ENCODE results near the gene MEF2C. TPM values are rescaled to one million over a fixed set of nuclear protein-coding genes. Genes with fewer than 3 reads are reported as not detected.

MEF2C gene
- total and polyA plus RNA-seq, 2 experiments from 2014 or later, result 0.97 to 1.6 TPM

DNA sequence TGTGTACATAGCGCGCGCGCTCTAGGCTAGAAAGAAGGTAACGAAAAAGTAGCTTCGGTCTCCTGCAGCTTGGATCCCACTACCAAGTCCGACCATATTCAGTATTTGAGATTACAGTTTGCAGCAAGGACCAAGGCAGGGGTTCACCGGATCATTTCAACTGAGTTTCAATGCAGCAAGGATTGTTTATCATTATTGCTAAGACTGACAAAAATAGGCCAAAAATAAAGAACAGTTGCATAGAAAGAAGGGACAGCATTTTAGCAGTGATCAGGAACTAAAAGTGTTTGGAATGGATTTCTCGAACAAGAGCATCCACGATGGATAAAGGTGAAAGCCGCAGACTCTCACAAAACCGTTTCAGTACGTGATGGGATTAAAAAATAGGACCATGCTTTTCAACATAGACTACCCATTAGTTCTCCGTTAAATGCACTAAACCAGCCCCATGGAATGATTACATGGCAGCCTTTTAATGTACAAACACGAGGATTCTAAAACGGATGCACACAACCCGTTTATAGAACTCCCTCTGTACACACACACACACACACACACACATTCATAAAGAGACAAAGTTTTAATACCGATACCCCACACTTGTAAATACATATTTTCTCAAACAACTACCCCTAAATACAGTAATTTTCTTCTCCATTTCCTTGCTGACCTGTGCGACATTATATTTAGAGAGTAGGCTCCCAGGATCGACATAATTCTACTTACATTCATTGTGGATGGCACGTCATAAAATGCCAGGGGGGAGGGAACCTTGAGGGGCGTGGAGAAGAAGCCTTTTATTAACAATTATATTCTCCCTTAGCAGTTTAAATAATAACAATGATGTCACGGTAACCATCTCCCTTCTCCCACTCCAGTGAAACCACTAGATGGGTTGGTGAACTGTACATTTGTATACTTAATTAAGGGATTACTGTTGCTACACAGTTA lies 197.1 kb downstream of the MEF2C start:
- peaks cover 12% of the 10 kb centered on the region for H4K20me1 ChIP-seq (replicated peaks; ENCODE audit: insufficient read depth)

DNA sequence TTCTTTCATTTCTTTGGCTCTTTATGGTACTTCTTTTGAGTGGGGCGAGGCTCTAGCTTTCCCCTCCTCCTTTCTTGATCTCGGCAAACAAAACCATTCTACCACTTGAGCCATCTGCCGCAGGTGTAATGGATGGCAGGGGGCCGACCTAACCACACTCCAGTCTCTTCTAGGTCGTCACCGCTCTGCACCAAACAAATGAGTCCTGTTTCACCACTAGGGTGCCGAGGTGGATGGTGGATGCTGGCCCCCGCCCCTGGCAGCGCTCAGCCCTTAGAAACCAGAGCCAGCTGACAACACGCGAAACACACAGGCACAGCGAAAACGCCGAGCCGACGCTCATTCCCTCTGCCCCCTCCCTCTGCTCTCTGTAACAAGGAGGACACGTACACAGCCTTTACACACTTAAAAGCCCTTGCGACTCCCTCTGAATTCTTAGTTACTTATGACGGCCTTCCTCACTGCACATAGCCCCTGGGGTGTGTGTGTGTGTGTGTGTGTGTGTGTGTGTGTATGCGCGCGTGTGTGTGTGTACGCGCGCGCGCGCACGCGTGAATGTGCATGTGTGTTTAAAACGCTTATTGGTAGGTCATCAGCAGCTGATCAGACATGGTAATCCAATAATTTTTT lies 199.4 kb downstream of the MEF2C start:
- peak; percentile 90 for DNase-seq (ENCODE audit: low spot score)
- peaks cover 98% of the 10 kb centered on the region for H3K27me3 Mint-ChIP-seq (ENCODE audit: insufficient read depth, low read depth, poor library complexity)

More for the DNA sequence above, 197.1 kb downstream of the MEF2C start:
- Mint-ChIP-seq H3K27ac (no peak overlapping the region), H3K4me3 (peak overlapping the region; percentile 71), H3K9me3 (no peaks in the 10 kb centered on the region; the same call in 2 of the 3 replicates), H3K4me1 (peaks cover 63% of the 10 kb centered on the region), H3K27me3 (ENCODE audit: insufficient read depth, low read depth, poor library complexity) (peaks cover 99% of the 10 kb centered on the region), H3K36me3 (ENCODE audit: low read depth) (no peaks in the 10 kb centered on the region)
- ATAC-seq (no peak), DNase-seq (ENCODE audit: low spot score) (peak; percentile 2)
- peak overlapping the region; percentile 60 for H3K4me3 ChIP-seq
- H3K4me1 ChIP-seq (ENCODE audit: insufficient read depth), result peaks cover 75% of the 10 kb centered on the region
- H3K27me3 ChIP-seq (ENCODE audit: insufficient read depth), result peaks cover 100% of the 10 kb centered on the region
- H3F3A ChIP-seq (replicated peaks; ENCODE audit: low read depth), result peaks cover 24% of the 10 kb centered on the region
- H2AFZ ChIP-seq, result no peak overlapping the region; the same call in 1 of the 2 replicates
- H3K4me2 ChIP-seq, result peak overlapping the region; percentile 86
- H3K27ac ChIP-seq (ENCODE audit: low read depth), result no peak overlapping the region
- TF ChIP-seq CREB1 (CRISPR knock-in tag; IDR thresholded peaks at IDR 0.05; ENCODE audit: low read depth) (no peak), EZH2 (IDR thresholded peaks at IDR 0.05; ENCODE audit: low read depth, unreplicated experiment) (peak; percentile 90)
- H3K36me3 ChIP-seq (ENCODE audit: insufficient read depth), result no peaks in the 10 kb centered on the region
- H3K9me2 ChIP-seq (ENCODE audit: insufficient read depth), result no peaks in the 10 kb centered on the region
- H3K79me2 ChIP-seq (replicated peaks; ENCODE audit: insufficient read depth), result no peaks in the 10 kb centered on the region

More for the DNA sequence above, 199.4 kb downstream of the MEF2C start:
- peak overlapping the region; percentile 86 for H3K4me2 ChIP-seq
- no peaks in the 10 kb centered on the region for H3K79me2 ChIP-seq (replicated peaks; ENCODE audit: insufficient read depth)
- ATAC-seq, result peak; percentile 47
- no peak overlapping the region for H2AFZ ChIP-seq
- Mint-ChIP-seq H3K9me3 (no peaks in the 10 kb centered on the region; the same call in 2 of the 3 replicates), H3K27ac (no peak overlapping the region), H3K4me1 (peaks cover 57% of the 10 kb centered on the region), H3K36me3 (ENCODE audit: low read depth) (no peaks in the 10 kb centered on the region), H3K4me3 (peak overlapping the region; percentile 71)
- peaks cover 73% of the 10 kb centered on the region for H3K4me1 ChIP-seq (ENCODE audit: insufficient read depth)
- TF ChIP-seq EZH2 (IDR thresholded peaks at IDR 0.05; ENCODE audit: low read depth, unreplicated experiment) (peak; percentile 57), ZNF114 (CRISPR knock-in tag; IDR thresholded peaks at IDR 0.05) (no peak), EZH2phosphoT487 (IDR thresholded peaks at IDR 0.05; ENCODE audit: unreplicated experiment) (no peak), NANOG (IDR thresholded peaks at IDR 0.05; ENCODE audit: borderline replicate concordance) (no peak), CREB1 (CRISPR knock-in tag; IDR thresholded peaks at IDR 0.05; ENCODE audit: low read depth) (peak; percentile 38), STAT1 (IDR thresholded peaks at IDR 0.05; ENCODE audit: unreplicated experiment) (no peak)
- TF ChIP-seq, protein P1, sequence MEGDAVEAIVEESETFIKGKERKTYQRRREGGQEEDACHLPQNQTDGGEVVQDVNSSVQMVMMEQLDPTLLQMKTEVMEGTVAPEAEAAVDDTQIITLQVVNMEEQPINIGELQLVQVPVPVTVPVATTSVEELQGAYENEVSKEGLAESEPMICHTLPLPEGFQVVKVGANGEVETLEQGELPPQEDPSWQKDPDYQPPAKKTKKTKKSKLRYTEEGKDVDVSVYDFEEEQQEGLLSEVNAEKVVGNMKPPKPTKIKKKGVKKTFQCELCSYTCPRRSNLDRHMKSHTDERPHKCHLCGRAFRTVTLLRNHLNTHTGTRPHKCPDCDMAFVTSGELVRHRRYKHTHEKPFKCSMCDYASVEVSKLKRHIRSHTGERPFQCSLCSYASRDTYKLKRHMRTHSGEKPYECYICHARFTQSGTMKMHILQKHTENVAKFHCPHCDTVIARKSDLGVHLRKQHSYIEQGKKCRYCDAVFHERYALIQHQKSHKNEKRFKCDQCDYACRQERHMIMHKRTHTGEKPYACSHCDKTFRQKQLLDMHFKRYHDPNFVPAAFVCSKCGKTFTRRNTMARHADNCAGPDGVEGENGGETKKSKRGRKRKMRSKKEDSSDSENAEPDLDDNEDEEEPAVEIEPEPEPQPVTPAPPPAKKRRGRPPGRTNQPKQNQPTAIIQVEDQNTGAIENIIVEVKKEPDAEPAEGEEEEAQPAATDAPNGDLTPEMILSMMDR (conservative IDR thresholded peaks at IDR 0.05; ENCODE audit: low read depth in 2 of 2), result peak; percentile 35 to 43; a peak in 3 of 4 replicates
- TF ChIP-seq, protein P2, sequence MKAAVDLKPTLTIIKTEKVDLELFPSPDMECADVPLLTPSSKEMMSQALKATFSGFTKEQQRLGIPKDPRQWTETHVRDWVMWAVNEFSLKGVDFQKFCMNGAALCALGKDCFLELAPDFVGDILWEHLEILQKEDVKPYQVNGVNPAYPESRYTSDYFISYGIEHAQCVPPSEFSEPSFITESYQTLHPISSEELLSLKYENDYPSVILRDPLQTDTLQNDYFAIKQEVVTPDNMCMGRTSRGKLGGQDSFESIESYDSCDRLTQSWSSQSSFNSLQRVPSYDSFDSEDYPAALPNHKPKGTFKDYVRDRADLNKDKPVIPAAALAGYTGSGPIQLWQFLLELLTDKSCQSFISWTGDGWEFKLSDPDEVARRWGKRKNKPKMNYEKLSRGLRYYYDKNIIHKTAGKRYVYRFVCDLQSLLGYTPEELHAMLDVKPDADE (IDR thresholded peaks at IDR 0.05), result no peak
- no peak overlapping the region for H3K27ac ChIP-seq (ENCODE audit: low read depth)
- no peaks in the 10 kb centered on the region for H3K9me2 ChIP-seq (ENCODE audit: insufficient read depth)
- peak overlapping the region; percentile 60 for H3K4me3 ChIP-seq
- peaks cover 100% of the 10 kb centered on the region for H3K27me3 ChIP-seq (ENCODE audit: insufficient read depth)
- H3K36me3 ChIP-seq (ENCODE audit: insufficient read depth), result no peaks in the 10 kb centered on the region
- H3F3A ChIP-seq (replicated peaks; ENCODE audit: low read depth), result peaks cover 15% of the 10 kb centered on the region
- H4K20me1 ChIP-seq (replicated peaks; ENCODE audit: insufficient read depth), result peaks cover 12% of the 10 kb centered on the region
